SK-N-SH (cell line): ENCODE data around the gene ZNHIT2.

Source experiments
- CTCF ChIP-seq: fragments of 200-600 bp; sonication (generic); IDR thresholded peaks from 2 replicates; pipeline ENCODE4 v1.6.1; 2017; ENCODE audit warnings: antibody characterized with exemption, mild to moderate bottlenecking, moderate library complexity
- MAX ChIP-seq: IDR thresholded peaks from 2 replicates; pipeline ENCODE4 v1.4.0; 2012; ENCODE audit warnings: low read depth
- POLR2AphosphoS5 ChIP-seq: IDR thresholded peaks from 2 replicates; pipeline ENCODE4 v1.6.1; 2012; ENCODE audit warnings: low read depth, low read length

GRCh38 chr11:65165410-65166317 is 48.2 kb upstream of the ZNHIT2 start:
- TF ChIP-seq CTCF (no peak), MAX (no peak), POLR2AphosphoS5 (no peak)
